Lower lobe of right lung (tissue), 2 donors: ENCODE data around the gene DLK1. TPM values are rescaled to one million over a fixed set of nuclear protein-coding genes. Genes with fewer than 3 reads are reported as not detected.

Experiments used
- ATAC-seq, 2 donors: fragments of 200-7000 bp; cut with Tn5 transposase; one replicate each; pipeline ENCODE4 v1.9.1; 2020 to 2022; ENCODE audit warnings: mild to moderate bottlenecking in 2 of 2, moderate library complexity in 2 of 2
- DNase-seq: peaks from one replicate; pipeline ENCODE4 v3.0.0-alpha.2; 2020
- H3K27ac ChIP-seq: fragments of 200-600 bp; one replicate; pipeline ENCODE4 v1.8.0; 2022
- H3K27me3 ChIP-seq: fragments of 200-600 bp; one replicate; pipeline ENCODE4 v1.8.0; 2022; ENCODE audit warnings: low read depth
- H3K36me3 ChIP-seq: fragments of 200-600 bp; one replicate; pipeline ENCODE4 v1.8.0; 2022; ENCODE audit warnings: mild to moderate bottlenecking
- H3K4me1 ChIP-seq: fragments of 200-600 bp; one replicate; pipeline ENCODE4 v1.8.0; 2022
- H3K4me3 ChIP-seq: fragments of 200-600 bp; one replicate; pipeline ENCODE4 v1.8.0; 2022; ENCODE audit warnings: mild to moderate bottlenecking
- H3K9me3 ChIP-seq: fragments of 200-600 bp; one replicate; pipeline ENCODE4 v1.8.0; 2022
- intact Hi-C: fragments of 100-400 bp; cut with DNase I; formaldehyde crosslinking; loops from one replicate; pipeline ENCODE4 v1.11.0; 2022
- total RNA-seq: library from RNA; stranded (reverse); fragmentation: NEBNext Ultra II Directional; extraction: Animal tissue kit (Norgen Biotek cat#: 25700); gene quantifications from one replicate; pipeline ENCODE4 v1.2.1, GENCODE V29; 2021
- TF ChIP-seq, protein P1 (sequence below): fragments of 200-600 bp; IDR thresholded peaks from one replicate; pipeline ENCODE4 v1.8.0; 2022; ENCODE audit warnings: antibody characterized with exemption, mild to moderate bottlenecking
- donor health status: DM: no; HTN: yes; CAD: no; lungs with severe emphysema.

DLK1 gene
- total RNA-seq, 1 donor from 2014 or later: not detected

DNA sequence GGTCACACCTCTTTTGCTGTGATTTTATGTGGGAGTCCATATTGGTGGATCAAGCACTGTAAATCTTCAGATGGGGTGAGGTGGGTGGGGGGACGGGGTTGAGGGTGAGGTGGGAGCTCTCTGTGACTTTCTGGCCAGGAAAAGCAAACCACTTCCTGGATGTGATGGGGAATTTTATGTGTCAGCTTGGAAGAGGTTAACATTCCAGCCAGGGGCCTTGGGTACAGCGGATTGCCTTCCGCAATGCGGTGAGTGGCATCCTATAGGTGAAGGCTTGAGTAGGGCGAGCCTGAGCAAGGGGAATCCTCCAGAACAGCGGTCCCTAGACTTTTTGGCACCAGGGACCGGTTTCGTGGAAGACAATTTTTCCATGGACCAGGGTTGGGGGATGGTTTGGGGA lies 36.2 kb downstream of the DLK1 start:
- no peaks in the 10 kb centered on the region for H3K36me3 ChIP-seq
- H3K27ac ChIP-seq: no peak overlapping the region
- TF ChIP-seq, protein P1, sequence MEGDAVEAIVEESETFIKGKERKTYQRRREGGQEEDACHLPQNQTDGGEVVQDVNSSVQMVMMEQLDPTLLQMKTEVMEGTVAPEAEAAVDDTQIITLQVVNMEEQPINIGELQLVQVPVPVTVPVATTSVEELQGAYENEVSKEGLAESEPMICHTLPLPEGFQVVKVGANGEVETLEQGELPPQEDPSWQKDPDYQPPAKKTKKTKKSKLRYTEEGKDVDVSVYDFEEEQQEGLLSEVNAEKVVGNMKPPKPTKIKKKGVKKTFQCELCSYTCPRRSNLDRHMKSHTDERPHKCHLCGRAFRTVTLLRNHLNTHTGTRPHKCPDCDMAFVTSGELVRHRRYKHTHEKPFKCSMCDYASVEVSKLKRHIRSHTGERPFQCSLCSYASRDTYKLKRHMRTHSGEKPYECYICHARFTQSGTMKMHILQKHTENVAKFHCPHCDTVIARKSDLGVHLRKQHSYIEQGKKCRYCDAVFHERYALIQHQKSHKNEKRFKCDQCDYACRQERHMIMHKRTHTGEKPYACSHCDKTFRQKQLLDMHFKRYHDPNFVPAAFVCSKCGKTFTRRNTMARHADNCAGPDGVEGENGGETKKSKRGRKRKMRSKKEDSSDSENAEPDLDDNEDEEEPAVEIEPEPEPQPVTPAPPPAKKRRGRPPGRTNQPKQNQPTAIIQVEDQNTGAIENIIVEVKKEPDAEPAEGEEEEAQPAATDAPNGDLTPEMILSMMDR: no peak
- intact Hi-C loops: no loop called here
- no peaks in the 10 kb centered on the region for H3K27me3 ChIP-seq
- ATAC-seq: no peak
- H3K4me3 ChIP-seq: no peak overlapping the region
- no peaks in the 10 kb centered on the region for H3K4me1 ChIP-seq
- no peak for DNase-seq
- H3K9me3 ChIP-seq: no peaks in the 10 kb centered on the region

DNA sequence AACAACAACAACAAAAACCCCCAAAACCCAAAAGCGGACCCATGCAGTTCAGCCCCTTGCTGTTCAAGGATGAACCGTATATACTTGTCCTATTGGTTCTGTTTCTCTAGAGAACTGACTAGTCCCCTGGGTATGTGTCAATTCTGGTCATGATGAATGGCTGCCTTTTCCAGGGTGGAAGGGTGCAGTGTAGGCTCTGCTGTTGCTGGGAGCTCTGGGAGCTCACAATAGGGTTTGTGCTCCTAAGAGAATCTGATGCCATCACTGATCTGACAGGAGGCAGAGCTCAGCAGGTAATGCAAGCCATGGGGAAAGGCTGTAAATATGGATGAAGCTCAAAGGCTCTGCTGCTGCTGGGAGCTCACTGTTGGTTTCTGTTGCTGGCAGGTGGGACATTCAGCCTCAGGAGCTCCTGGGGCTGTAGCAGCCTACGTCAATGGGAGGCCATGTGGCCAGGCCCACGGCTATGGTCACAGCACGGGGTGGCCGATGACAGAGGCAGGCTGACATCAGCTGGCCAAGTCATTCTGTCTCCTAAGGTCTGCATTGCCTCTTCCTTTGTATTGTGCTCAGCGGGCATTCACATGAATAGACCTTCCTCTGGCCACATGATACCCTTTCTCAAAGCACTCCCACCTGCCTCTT lies 37.9 kb downstream of the DLK1 start:
- Histone ChIP-seq H3K27me3 (no peaks in the 10 kb centered on the region), H3K27ac (no peak overlapping the region), H3K9me3 (no peaks in the 10 kb centered on the region), H3K36me3 (no peaks in the 10 kb centered on the region), H3K4me1 (no peaks in the 10 kb centered on the region), H3K4me3 (no peak overlapping the region)
- TF ChIP-seq, protein P1: no peak
- ATAC-seq (no peak), DNase-seq (no peak)
- intact Hi-C loops: no loop called here

DNA sequence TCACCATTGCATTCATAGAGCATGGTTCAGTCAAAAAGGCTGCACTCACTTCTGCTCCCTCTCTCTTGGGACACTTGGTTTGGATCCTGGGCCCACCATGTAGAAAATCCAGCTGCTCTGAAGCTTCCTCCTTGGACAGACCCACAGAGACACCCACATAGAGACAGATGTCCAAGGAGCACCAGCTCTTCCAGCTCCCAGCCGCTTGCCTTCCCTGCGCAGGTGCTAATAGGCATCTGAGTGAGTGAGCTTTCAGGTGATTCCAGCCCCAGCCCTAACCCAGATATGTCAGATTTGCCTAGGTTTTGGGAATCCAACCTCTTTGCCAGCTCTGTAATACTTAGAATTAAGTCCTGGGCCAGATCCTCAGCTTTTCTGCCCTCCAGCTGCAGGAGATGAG lies 38.6 kb downstream of the DLK1 start:
- intact Hi-C loops: no loop called here
- no peak overlapping the region for H3K4me3 ChIP-seq
- H3K9me3 ChIP-seq: no peaks in the 10 kb centered on the region
- H3K27ac ChIP-seq: no peak overlapping the region
- ATAC-seq (no peak), DNase-seq (no peak)
- TF ChIP-seq, protein P1: no peak
- no peaks in the 10 kb centered on the region for H3K4me1 ChIP-seq
- no peaks in the 10 kb centered on the region for H3K27me3 ChIP-seq
- H3K36me3 ChIP-seq: no peaks in the 10 kb centered on the region

DNA sequence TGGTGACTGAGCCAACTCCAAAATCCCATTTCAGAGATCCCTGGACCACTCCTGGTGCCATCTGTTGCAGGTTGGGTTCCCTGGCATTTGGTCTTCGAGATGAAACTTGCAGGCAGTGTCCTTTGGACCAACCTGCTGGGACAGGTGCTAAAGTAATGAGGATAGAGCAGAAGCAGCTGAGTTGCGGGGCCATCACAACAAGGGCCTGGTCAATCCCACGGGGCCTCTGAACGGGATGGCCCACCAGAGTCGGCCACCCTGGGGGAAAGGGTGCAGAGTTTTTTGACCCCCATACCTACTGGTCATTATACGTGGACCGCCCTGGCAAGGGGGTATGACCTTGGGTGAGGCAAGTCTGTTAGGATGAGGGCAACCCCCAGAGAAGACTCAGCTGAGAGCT lies 39.3 kb downstream of the DLK1 start:
- TF ChIP-seq, protein P1: no peak

DNA sequence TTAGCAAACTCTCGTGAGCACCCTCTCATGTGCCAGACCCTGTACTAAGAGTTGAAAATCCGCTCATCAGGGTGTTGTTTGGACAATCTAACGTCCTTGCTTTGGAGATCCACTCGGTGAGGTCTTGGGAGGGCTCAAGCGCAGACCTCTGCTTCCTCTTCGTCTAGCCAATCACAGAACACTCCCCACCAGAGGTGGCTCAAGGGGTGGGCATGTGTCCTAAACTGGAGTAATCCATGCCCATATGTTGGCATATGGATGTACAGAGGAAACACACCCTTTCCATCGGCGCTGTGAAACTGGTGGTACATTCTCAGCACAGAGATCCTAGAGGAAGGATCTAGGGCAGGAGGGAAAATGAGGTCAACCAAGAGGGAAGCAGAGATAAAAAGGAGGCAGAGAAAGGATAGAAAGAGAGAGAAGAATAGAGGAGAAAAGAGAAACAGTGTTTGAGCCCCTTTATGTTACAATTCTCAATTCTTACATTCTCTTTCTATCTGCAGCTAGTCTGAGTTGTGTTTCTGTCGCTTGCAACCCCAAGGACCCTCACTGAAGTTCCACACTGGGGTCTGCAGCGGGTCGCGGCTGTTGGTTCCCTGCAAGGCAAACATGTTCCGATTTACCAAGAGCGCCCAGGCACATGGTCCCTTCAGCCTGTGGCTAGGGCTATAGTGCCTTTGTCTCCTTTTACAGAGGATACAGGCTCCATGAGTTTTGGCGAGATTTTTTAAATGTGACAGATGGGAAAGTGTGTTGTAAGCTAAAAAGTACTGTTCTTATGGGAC lies 40.5 kb downstream of the DLK1 start:
- TF ChIP-seq, protein P1: no peak
- no peak for ATAC-seq
- intact Hi-C loops: no loop called here
- Histone ChIP-seq H3K4me3 (no peak overlapping the region), H3K4me1 (no peaks in the 10 kb centered on the region), H3K27ac (no peak overlapping the region), H3K9me3 (no peaks in the 10 kb centered on the region), H3K36me3 (no peaks in the 10 kb centered on the region), H3K27me3 (no peaks in the 10 kb centered on the region)
- DNase-seq: no peak

More for the DNA sequence above, 39.3 kb downstream of the DLK1 start:
- no peaks in the 10 kb centered on the region for H3K27me3 ChIP-seq
- H3K36me3 ChIP-seq: no peaks in the 10 kb centered on the region
- no peak overlapping the region for H3K27ac ChIP-seq
- ATAC-seq (no peak), DNase-seq (no peak)
- no peaks in the 10 kb centered on the region for H3K9me3 ChIP-seq
- no peak overlapping the region for H3K4me3 ChIP-seq
- intact Hi-C loops: no loop called here
- H3K4me1 ChIP-seq: no peaks in the 10 kb centered on the region
